SU-DHL-6 (cell line): Measurements from ENCODE around the gene JAKMIP1.

Experiments used
- H2AFZ ChIP-seq: fragments of 200-600 bp; sonication (generic); 2 replicates; pipeline ENCODE4 v1.6.1; 2014; ENCODE audit warnings: low read depth, mild to moderate bottlenecking, moderate library complexity, mixed read lengths, antibody characterized with exemption, low read length; ENCODE audit not compliant: severe bottlenecking
- H3F3A ChIP-seq: fragments of 200-600 bp; shearing (Covaris generic); 2 replicates; pipeline ENCODE4 v1.6.0; 2016; ENCODE audit warnings: antibody characterized with exemption, mild to moderate bottlenecking; ENCODE audit not compliant: insufficient read depth
- H3K27ac ChIP-seq: fragments of 200-600 bp; sonication (generic); 2 replicates; pipeline ENCODE4 v1.5.1; 2016; ENCODE audit warnings: low read depth, mild to moderate bottlenecking, low read length, moderate library complexity, mixed read lengths
- H3K27me3 ChIP-seq: fragments of 200-600 bp; sonication (generic), shearing (Covaris generic); 2 replicates; pipeline ENCODE4 v1.6.0; 2014; ENCODE audit warnings: mild to moderate bottlenecking, low read length
- H3K36me3 ChIP-seq: fragments of 200-600 bp; sonication (generic); 2 replicates; pipeline ENCODE4 v1.6.1; 2014; ENCODE audit warnings: mild to moderate bottlenecking, low read length, mixed read lengths
- H3K4me2 ChIP-seq: fragments of 300-600, 200-600 bp; shearing (Covaris generic), sonication (generic); 2 replicates; pipeline ENCODE4 v1.6.0; 2014; ENCODE audit warnings: low read length, low read depth, mild to moderate bottlenecking; ENCODE audit not compliant: poor library complexity, severe bottlenecking
- H3K4me3 ChIP-seq: fragments of 200-600 bp; sonication (generic); 2 replicates; pipeline ENCODE4 v1.5.1; 2014; ENCODE audit warnings: antibody characterized with exemption, low read length, mild to moderate bottlenecking, mixed read lengths; ENCODE audit not compliant: insufficient read depth, poor library complexity, severe bottlenecking
- H3K79me2 ChIP-seq: fragments of 200-600 bp; sonication (generic); 2 replicates; pipeline ENCODE4 v1.6.1; 2014; ENCODE audit warnings: mild to moderate bottlenecking, low read length, moderate library complexity; ENCODE audit not compliant: insufficient read depth
- H3K9ac ChIP-seq: fragments of 200-600 bp; sonication (generic); 2 replicates; pipeline ENCODE4 v1.7.0; 2014; ENCODE audit warnings: mild to moderate bottlenecking, low read length
- H3K9me2 ChIP-seq: fragments of 200-600 bp; sonication (generic); replicated peaks from 2 replicates; pipeline ENCODE4 v1.6.1; 2014; ENCODE audit warnings: low read length; ENCODE audit not compliant: insufficient read depth
- H3K9me3 ChIP-seq: fragments of 200-600 bp; sonication (generic); 2 replicates; pipeline ENCODE4 v1.6.1; 2014; ENCODE audit warnings: low read length, mixed read lengths; ENCODE audit not compliant: insufficient read depth
- H4K20me1 ChIP-seq: fragments of 200-600 bp; sonication (generic); 2 replicates; pipeline ENCODE4 v1.6.1; 2014; ENCODE audit warnings: low read depth, mild to moderate bottlenecking, antibody characterized with exemption, low read length, moderate library complexity, mixed read lengths
- CTCF ChIP-seq: fragments of 200-600 bp; sonication (generic); IDR thresholded peaks from one replicate; pipeline ENCODE4 v1.5.1; 2017; ENCODE audit warnings: antibody characterized with exemption, mild to moderate bottlenecking, low read length, moderate library complexity; ENCODE audit not compliant: insufficient read depth, poor library complexity, severe bottlenecking
- EZH2phosphoT487 ChIP-seq: fragments of 200-600 bp; sonication (generic), shearing (Covaris generic); conservative IDR thresholded peaks from 2 replicates; pipeline ENCODE4 v1.6.1; 2018; ENCODE audit warnings: mild to moderate bottlenecking, antibody characterized with exemption, low read length, moderate library complexity, mixed read lengths

The JAKMIP1 gene

DNA sequence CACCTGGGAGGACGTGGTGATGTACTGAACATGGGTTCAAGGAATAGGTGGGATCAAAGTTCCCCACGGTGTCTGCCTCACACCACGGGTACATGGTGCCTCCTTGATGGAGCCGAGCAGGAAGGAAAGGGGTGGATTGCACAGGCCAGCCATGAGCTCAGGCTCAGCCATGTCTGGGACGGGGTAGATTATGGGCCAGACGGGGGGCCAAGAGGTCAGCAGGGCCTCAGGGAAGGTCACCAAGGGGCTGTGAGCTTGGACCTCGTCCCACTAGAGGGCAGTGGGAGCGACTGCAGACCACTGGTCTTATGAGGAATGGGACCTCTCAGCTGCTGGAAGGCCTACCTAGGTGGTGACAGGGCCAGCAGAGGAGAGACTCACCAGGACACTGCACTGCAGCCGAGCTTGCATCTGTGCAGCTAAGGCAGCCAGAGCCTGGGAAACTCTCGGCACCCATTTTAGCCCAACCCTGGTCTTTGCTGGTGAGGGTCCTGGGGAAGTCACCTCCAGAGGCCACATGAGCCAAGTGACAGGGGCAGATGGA lies 38.4 kb downstream of the JAKMIP1 start:
- Histone ChIP-seq H3F3A (no peaks in the 10 kb centered on the region), H3K4me3 (no peak overlapping the region), H3K27me3 (no peaks in the 10 kb centered on the region)

DNA sequence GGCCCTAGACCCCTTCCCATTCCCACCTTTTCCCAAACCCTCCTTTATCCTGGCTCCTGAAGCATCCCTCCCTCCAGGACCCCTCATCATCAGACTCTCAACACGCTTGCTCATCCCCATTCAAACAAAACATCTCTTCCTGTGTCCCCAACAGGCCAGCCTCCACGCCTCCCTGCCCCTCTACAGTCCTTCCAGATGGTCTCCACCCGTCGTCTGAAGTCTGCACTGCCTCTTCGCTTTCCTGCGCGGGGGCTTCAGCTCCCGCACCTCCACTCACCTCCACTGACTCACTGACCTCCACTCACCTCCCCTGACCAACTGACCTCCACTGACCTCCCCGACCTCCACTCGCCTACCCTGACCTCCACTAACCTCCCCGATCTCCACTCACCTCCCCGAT lies 39.8 kb downstream of the JAKMIP1 start:
- H3K9me3 ChIP-seq = no peaks in the 10 kb centered on the region
- H3F3A ChIP-seq = no peaks in the 10 kb centered on the region
- H3K9me2 ChIP-seq = no peaks in the 10 kb centered on the region
- no peak overlapping the region for H3K4me2 ChIP-seq
- no peak for TF ChIP-seq EZH2phosphoT487
- no peak for TF ChIP-seq CTCF
- H2AFZ ChIP-seq = no peak overlapping the region
- no peak overlapping the region for H3K27ac ChIP-seq
- no peak overlapping the region for H3K9ac ChIP-seq
- H3K36me3 ChIP-seq = no peaks in the 10 kb centered on the region
- no peak overlapping the region for H3K4me3 ChIP-seq
- no peaks in the 10 kb centered on the region for H3K79me2 ChIP-seq
- no peaks in the 10 kb centered on the region for H3K27me3 ChIP-seq
- no peaks in the 10 kb centered on the region for H4K20me1 ChIP-seq

More for the DNA sequence above, 38.4 kb downstream of the JAKMIP1 start:
- H3K9ac ChIP-seq = no peak overlapping the region
- TF ChIP-seq EZH2phosphoT487 = no peak
- TF ChIP-seq CTCF = no peak
- no peak overlapping the region for H3K27ac ChIP-seq
- H3K36me3 ChIP-seq = no peaks in the 10 kb centered on the region
- H4K20me1 ChIP-seq = no peaks in the 10 kb centered on the region
- H3K4me2 ChIP-seq = no peak overlapping the region
- no peaks in the 10 kb centered on the region for H3K79me2 ChIP-seq
- no peak overlapping the region for H2AFZ ChIP-seq
- H3K9me2 ChIP-seq = no peaks in the 10 kb centered on the region
- no peaks in the 10 kb centered on the region for H3K9me3 ChIP-seq

- Histone ChIP-seq H3K4me2 (no peak overlapping the region), H3K9me2 (no peaks in the 10 kb centered on the region), H3K4me3 (no peak overlapping the region), H3K79me2 (no peaks in the 10 kb centered on the region), H4K20me1 (no peaks in the 10 kb centered on the region), H3F3A (no peaks in the 10 kb centered on the region), H3K36me3 (no peaks in the 10 kb centered on the region), H2AFZ (no peak overlapping the region), H3K9me3 (no peaks in the 10 kb centered on the region), H3K27ac (no peak overlapping the region), H3K27me3 (no peaks in the 10 kb centered on the region), H3K9ac (no peak overlapping the region)
- no peak for TF ChIP-seq CTCF
- TF ChIP-seq EZH2phosphoT487 = no peak
Observed at GRCh38 chr4:6157926-6158325, 42.4 kb downstream of the JAKMIP1 start.
